ENCODE data around the gene PMM2. TPM values are rescaled to one million over a fixed set of nuclear protein-coding genes. Genes with fewer than 3 reads are reported as not detected.

PMM2 gene
- 27.4 and 30.7 TPM in 2 replicates for total RNA-seq

GRCh38 chr16:8797364-8798173 is at the start of gene PMM2, which contains the start of gene TMEM186:
Gene PMM2 (plus strand): TSS chr16:8797839. CDS start chr16:8797883, 44 bp downstream.
Gene TMEM186 (minus strand): TSS chr16:8797639. CDS start chr16:8797614, 25 bp downstream.

GRCh38 chr16:8868416-8869211 is 71.0 kb downstream of the PMM2 start, which contains the start of gene CARHSP1:
Gene CARHSP1 (minus strand): TSS chr16:8869006. CDS start chr16:8859328, 9,678 bp downstream.

DNA sequence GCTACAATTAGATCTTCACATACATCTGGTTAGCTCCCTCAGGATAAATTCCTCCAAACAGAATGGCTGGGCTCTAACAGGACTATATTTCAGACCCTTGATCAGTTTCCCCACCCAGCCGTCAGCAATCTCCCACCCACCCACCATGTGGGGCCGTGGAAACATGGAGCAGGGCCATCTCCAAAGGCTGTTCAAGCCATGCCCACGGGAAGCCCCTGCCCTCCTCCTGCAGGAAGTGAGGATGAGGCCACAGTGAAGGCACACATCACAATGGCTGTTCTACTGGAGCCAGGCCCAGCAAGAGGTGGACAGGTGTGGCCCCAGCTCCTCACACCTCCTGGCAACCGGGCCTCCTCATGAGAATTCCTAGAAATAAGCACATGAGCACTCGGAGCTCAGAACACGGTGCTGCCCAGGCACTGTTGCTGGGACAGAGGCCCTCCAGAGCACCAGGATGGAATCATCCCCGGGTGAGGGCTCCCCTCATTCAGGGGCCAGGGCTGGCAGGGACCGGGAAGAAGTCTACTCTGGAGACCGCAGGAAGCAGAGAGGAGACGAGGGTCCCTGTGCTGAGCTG is 84.5 kb downstream of the PMM2 start, which contains the start of gene LITAFD:
Gene LITAFD, plus strand, starts transcription at position 311 of the 577 bp plus-strand sequence. CDS start 2,005 bp downstream, outside the sequence.

Other genes with a start within 250 kb of the PMM2 start
- not detected in 2 replicates for gene TMEM114, start 207.3 kb upstream of the PMM2 start, total RNA-seq
- 30.9 and 33.3 TPM in 2 replicates for gene METTL22, start 176.1 kb upstream of the PMM2 start, total RNA-seq
- 0.44 and 1.2 TPM in 2 replicates for gene ABAT, start 123.2 kb upstream of the PMM2 start, total RNA-seq
- gene TMEM186, start 200 bp upstream of the PMM2 start, total RNA-seq: 6.5 and 7.4 TPM in 2 replicates
- 111 and 148 TPM in 2 replicates for gene CARHSP1, start 71.2 kb downstream of the PMM2 start, total RNA-seq
- not detected in 2 replicates for gene LITAFD, start 84.5 kb downstream of the PMM2 start, total RNA-seq
- gene USP7, start 166.1 kb downstream of the PMM2 start, total RNA-seq: 53.6 and 55.8 TPM in 2 replicates

Data from uterine smooth muscle cell (primary cell).